ENCODE data around the gene TEF.
"Not testable (repeated sequence)": the region's sequence is repeated elsewhere in the genome, so short reads cannot be mapped to it uniquely, and the experiment has no call there.

The TEF gene

DNA sequence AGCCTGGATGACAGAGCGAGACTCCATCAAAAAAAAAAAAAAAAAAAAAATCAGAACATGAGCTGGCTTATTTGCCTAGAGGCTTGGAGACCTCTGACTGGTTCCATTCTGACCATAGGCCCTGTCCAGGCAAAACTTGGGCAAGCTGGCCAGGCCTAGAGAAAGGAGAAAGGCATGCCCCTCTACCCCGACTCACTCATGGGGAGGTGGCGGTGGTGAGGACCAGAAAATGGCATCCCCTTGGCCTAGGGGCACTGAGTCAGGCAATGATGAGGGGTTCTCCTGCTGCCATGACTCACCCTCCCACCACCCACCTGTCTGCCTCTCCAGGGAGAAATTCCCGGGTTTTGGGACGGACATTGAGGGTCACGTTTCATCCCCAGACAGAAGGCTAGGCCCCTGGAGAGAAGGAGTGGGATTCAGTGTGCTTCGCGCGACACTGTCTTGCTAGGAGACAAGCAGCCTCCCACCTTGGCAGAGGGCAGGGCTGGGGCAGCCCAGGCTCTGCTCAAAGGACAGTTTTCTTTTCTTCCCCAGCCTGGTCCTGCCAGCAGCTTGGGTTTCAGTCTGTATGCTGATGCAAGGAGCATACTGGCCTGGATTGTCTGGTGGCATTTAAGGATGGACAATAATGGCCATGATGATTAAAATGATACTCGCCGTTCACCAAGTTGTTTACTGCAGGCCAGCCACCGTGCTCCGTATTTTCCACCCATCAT lies 47.6 kb downstream of the TEF start:
- DNase-seq (ENCODE audit: low read depth): no peak

DNA sequence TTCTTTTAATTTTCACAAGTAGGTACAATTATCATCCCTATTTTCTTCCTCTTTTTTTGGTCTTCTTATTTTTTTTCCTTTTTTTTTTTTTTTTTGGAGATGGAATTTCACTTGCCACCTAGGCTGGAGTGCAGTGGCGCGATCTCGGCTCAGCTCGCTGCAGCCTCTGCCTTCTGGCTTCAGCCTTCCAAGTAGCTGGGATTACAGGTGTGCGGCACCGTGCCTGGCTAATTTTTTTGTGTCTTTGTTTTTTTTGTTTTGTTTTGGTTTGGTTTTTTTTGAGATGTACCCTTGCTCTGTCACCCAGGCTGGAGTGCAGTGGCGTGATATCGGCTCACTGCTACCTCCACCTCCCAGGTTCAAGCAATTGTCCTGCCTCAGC lies 48.2 kb downstream of the TEF start:
- DNase-seq (ENCODE audit: low read depth): no peak

DNA sequence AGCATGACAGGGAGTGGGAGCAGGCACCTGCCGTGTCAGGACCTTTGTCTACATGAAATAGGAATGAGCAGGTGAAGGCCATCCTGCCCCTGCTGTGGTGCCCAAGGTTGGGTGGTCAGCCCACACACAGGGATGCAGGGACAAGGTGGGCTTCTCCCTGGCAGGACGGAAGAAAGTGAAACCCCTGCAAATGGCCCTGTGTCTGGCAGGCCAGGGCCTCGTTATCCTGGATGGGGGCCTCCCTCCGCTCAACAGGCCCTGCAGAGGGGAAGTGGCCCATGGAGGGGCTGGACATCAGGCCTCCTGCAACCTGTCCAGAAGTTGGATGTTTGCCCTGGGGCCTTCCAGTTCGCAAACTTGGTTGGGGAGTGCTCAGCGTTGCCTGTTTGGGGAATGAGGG lies 49.9 kb downstream of the TEF start:
- DNase-seq (ENCODE audit: low read depth): no peak

DNA sequence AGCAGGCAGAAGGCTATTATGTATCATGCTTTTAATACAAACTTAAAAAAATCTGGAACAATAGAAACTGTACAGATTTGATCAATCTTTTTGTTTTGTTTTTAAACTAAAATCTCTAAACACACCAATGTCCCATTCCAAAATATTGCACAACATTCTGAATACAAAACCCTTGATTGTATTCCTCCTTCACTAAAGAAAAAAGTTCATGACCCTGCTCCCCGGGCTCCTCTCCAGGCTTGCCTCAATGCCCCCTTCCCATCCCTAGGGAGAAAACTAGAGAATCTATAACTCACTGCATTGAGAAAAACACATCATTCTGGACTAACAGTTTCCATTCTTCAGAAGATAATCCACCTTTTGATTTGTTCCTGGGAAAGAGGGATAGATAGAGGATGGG lies 51.7 kb downstream of the TEF start:
- DNase-seq (ENCODE audit: low read depth): not testable (repeated sequence)

DNA sequence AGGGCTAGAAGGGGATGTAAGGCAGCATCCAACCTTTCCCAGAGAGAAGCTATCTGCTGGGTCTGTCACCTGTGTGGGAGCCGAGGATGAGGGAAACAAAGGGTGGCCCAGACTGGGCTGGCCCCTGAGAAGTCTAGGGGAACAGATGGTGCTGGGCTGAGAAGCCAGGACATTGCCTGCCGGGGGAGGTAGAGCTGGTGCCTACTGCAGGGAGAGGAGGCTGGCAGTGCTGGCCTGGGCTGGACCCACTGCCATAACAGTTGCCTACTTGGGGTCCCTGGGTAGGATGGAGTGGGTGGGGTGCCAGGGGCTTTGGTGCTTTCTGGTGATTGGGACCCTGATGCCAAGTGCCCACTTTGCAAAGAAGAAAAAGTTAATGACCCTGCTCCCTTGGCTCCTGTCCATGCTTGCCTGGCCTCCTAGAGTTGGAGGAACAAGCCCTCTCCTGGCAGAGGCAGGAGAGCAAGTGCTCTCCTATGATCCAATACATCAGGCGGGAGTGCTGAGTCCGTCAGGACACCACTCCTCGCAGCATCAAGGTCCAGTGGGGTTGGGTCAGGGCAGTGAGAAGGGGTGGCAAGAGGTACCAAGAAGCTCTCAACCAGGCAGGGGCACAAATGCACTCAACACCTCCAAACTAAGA lies 52.7 kb downstream of the TEF start:
- DNase-seq (ENCODE audit: low read depth): not testable (repeated sequence)

DNA sequence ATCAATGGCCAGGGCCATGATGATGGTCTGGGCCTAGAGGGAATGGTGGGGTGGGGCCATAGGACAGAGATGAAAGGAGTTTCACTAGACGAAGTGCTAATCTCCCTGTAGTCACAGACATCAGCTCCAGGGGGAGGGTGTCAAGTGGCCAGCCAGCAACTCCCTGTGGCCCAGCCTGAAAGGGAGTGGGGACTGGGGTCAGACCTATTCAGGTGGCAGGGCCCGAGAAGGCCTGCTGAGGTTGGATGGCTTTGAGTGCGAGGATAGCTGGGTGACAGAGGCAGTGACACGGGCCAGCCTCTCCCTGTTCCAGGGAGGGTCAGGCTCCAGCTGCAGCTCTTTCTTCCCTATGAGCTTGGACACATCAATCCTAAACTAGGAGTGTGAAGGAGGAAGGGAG lies 53.8 kb downstream of the TEF start:
- no peak for DNase-seq (ENCODE audit: low read depth)

DNA sequence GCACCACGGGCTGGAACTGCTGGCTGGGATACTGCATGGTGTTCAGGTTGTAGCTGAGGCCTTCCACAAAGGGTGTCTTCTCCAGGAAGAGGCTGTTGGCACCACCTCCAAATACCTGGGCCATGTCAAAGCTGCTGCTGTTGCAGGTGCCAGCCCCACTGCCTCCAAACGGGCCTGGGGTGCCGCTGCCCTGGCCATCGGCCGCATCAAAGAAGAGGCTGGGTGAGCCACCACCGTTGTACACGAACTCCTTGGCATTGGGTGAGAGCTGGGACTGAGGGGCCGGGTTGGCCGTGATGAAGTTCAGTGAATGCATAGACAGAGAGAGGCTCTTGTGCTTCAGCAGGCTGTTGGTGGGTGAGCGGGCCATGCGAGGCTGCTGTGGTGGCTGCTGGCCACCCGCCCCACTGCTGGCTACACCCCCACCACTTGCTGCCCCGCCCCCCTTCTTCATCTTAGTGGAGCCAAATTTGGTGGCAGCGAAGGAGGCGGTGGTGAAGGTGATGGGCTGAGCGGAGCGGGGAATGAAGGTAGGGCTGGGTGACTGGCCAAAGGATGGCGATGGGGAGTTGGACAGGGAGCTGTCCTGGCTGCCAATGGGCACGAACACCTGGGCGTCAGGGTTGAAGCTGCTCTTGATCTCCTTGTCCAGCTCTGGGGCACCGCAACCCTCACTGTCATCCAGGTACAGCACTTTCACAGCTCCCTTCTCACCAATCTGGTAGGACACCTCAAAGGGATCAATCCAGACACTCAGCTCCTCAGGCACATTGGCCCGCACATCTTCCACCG lies 54.8 kb downstream of the TEF start:
- no peak for DNase-seq (ENCODE audit: low read depth)

DNA sequence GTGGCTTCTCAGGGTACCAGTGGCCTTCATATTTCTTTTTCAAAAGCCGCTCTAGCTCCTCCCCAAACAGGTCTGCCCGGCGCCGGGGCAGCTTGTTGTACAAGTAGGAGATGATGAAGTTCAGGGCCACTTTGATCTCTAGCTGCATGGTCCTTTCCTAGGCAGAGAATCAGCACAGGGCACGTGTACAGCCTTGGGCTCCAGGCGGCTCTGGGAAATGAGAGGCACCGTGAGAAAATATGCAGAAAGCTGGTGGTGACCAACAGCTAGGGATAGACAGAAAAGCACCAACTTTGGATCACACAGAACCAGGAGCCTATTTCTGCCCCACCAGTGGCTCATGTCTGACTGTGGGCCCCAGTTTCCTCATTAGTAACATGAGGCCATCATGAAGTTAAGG lies 55.5 kb downstream of the TEF start:
- DNase-seq (ENCODE audit: low read depth): no peak

DNA sequence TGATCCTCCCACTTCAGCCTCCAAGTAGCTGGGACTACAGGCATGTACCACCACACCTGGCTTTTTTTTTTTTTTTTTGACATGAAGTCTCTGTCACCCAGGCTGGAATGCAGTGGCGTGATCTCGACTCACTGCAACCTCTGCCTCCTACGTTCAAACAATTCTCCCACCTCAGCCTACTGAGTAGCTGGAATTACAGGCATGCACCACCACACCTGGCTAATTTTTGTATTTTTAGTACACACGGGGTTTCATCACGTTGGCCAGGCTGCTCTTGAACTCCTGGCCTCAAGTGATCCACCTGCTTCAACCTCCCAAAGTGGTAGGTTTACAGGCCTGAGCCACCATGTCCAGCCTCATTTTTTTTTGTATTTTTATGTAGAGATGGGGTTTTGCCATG lies 58.8 kb downstream of the TEF start:
- not testable (repeated sequence) for DNase-seq (ENCODE audit: low read depth)

DNA sequence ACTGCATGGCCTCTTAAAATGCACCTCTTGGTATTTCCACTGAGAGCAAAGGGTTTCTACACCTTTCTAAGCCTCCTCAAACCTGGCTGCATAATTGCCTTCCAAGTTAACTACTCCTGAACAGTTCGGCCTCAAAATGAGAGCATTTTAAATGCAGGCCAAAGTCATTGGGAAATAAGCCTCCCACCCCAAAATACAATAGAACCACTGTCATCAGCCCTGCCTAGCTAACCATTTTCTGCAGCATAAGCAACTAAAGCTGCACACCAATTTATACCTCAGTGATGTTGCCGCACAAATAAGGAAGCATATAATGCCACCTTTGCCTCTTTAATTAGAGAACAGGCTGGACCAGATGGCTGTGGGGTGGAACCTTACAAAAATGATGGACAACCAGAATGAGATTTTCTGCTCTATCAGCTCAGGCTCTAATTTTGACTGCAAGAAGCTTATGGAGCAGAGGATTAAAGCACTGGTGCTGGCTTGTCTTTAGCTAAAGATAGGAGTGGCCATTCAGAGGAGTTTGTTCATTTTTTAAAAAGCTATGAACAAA lies 60.6 kb downstream of the TEF start:
- no peak for DNase-seq (ENCODE audit: low read depth)

DNA sequence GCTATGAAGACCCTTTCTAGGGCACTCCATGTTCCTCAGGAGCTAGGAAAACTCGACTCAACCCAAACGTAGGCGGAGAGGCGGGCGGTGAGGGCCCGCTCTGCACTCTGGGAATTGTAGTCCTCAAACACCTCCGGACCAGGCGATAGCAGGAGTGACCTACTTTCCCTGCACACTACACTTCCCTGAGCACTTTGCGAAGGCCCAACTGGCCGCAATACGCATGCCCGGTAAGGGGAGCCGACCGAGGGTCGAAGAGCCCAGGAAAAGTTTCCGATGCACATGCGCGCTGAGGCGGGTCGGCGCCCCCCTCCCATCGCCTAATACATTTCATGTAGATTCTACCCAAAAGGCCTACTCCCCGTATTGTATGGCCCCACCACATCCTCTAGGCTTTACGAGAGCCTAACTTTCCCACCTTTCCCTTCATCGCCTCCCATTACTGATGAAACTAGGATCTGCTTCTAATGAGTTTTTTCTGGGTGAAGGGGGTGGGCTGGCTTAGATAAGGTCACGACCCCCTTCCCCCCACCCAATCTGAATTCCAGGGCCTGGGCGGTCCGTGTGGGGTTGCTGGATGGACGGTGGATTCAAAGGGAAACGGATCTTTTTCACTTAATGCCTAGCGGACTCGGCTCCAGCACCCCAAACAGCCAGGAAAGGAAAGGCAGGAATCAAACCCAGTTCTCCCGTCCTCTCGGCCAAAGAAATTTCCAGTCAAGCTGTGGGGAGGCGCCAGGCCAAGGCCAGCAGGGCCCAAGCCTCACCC lies 62.8 kb downstream of the TEF start:
- DNase-seq (ENCODE audit: low read depth): peak; percentile 81

DNA sequence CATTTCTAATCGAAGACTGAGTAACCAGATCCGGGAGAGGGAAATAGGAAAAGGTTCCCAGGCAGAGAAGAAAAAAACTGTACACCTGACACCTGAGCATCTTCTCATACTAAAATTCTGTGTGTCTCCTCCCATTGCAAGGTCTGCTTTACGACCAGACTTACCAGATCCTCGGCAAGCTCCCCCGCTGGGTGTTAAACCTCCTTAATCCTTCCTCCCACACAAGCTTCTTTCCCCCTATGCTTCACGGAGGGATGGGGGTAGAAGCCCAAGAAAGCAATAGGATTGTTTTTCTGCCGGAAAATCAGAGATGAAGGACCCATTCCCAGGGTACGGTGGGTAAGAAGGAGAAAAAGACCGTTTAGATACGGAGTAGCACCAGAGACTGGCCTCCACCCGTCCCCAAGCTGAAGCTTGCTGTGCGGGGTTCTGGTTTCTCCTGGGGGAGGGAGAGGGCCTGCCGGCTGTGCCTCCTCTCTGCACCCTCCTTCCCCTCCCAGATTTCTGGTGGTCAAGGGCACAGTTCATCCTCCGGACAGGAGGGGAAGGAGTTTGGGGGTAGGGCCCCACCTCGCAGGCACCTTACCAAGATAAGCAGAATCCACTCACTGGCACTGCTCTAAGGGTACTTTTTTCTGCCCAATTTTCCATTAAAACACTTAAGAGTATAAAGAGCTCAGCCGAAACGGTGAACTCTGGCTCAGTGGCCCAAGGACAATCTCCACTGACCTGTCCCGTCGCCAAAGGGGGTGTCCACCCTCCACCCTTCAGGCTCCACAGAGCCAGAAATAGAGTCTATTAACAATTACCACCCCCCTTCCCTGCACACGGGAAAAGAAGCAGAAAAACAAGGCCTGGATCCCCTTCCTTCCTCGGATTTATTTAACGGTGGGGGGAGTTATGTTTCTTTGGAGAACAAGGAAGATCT lies 63.7 kb downstream of the TEF start:
- peak; percentile 3 for DNase-seq (ENCODE audit: low read depth)

DNA sequence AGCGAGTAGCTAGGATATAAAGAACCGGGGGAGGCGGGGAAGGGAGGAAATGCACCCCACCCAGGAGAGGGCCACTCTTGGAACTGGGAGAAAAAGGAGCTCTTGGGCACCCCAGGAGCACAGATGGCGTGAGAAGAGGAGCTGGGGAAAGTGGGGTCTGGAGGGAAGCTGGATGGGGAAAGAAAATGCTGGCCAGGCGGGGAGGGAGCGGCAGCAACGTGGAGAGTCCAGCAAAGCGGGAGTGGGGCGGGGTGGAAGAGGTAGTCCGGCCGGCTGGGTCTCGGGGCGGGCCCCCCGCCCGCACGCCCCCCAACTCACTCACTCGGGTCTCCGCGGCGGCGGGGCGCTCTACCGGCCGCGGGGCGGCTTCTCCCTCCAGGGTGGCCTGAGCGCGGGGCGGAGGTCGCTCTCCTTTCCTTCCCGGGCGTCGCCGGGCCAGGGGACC lies 64.3 kb downstream of the TEF start:
- no peak for DNase-seq (ENCODE audit: low read depth)

DNA sequence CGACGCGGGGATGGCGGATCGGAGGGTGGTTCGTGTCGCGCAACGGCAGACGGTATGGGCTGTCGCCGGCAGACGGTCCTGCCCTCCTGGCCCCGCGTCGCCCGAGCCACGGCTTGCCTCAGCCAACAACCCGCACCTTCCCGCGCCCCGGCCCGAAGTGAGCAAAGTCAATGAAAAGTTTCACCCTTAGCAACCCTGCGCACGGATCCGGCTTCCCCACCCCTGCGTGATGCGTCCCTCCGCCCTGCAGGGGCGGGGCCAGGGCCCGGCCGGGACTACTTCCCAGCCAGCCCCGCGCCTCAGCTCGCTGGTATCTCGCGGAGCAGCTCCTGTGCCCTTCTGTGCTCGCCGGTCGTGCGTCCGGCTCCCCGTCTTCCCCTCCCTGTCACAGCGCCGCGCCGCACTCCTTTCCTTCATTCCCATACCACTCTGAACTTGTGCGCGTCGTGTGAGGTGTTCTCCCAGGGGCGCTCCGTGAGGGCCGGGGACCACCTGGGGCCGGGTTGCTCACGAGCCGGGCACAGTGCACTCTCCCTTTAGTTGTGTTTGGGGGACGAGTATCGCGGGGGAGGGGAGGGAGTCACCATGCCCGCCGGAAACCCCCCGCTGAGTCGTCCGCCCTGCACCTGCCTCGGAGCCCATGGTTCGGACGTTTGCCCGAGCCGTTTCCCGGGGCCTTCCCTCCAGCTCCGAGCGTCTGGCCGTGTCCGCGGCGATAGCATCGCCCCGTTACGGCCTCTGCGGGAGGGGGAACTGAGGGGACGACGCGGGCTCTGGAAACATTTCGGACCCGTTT lies 65.1 kb downstream of the TEF start, which contains the start of gene TOB2:
Gene TOB2, minus strand, starts transcription at position 163 of the 796 bp plus-strand sequence. CDS start 9,456 bp downstream, outside the sequence.
- peak; percentile 90 for DNase-seq (ENCODE audit: low read depth)

DNA sequence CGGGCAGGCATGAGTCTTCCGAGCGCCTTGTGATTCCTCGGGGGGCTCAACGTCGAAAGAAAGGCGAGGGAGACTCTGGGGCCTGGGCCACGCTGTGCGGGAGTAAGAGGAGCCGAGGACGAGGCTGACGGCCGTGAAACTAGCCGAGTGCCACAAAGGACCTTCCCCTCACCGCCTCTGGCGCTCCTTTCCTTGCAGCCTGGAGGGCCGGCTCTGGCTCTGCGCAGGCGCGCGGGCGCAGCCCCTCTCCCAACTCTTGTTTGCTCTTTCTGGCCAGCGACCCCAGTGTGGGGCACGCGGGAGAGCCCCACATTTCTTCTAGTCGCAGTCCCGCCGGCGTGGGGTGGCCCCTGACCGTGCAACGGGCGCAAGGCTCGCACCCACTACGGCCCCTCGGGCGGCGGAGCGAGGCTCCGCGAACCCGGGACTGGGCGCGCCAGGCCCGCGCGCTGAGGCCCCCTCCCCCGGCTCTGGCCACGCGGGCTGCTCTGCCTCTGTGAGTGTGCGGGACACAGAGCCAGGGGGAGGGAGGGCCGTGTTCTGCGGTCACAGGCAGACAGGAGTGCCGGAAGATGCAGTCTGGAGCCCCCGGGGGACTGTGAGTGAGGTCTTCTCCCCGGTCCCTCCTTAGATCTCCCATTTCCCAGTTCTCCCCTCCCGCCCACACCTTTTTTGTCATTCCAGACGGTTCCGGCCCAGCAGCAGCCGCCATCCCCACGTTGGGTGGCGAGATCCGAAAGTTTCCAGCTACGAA lies 65.9 kb downstream of the TEF start:
- peak; percentile 36 for DNase-seq (ENCODE audit: low read depth)

DNA sequence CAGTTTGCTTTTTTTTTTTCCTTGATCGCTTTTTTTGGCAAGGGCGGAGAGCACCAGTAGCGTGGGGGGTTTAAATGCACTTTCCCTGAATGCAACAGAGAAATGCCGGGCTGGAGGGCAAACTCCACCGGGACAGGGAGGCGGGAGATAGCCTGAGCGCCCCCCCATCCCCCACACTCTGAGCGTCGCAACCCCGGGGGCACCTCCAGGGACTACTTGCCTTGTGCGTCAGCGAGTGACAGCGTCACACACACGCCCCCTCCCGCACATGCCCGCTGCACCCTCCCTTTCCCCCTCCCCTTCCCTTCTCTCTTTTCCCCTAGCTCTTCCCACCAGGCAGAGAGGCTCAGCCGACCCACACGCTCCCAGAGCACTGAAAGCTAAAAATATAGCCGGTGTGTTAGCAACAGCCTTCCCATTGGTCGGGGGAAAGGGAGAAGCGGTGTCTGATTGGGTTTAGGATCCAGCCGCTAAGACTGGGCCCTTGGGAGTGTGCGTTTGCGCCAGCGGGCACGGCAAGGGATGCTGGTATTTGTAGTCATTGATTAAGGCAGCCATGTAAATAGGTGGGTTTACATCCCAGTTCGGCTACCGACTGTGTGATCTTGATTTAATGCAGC lies 66.6 kb downstream of the TEF start:
- peak; percentile 82 for DNase-seq (ENCODE audit: low read depth)
